ENCODE data around the gene RAP2B.

The RAP2B gene

GRCh38 chr3:153195349-153195879, 33.4 kb downstream of the RAP2B start:
- no peak for DNase-seq

- peak in 1 of 2 donors; percentile 61 for DNase-seq
Measured at GRCh38 chr3:153209596-153209995, 47.6 kb downstream of the RAP2B start.

DNA sequence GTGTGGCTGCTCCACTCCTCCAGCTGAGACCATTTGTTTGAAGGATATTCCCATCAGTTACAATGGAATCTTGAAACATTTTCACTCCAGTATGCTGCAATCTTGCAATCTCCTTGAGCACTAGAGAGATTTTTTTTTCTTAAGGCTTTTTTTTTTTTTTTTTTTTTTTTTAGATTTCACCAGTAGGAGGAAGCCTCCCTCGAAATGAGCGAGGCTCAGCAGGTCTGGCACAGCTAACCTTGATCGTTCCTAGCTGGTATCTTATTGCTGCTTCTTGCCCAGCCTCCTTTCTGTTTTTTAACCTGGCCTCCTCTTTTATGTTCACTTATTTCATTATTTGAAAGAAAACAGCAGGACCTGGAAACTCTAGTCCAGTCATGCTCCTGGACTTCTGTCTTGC, 48.1 kb downstream of the RAP2B start:
- peak; percentile 31 to 37 for DNase-seq

- peak in 1 of 2 donors; percentile 9 for DNase-seq
Measured at GRCh38 chr3:153210660-153211059, 48.6 kb downstream of the RAP2B start.

DNA sequence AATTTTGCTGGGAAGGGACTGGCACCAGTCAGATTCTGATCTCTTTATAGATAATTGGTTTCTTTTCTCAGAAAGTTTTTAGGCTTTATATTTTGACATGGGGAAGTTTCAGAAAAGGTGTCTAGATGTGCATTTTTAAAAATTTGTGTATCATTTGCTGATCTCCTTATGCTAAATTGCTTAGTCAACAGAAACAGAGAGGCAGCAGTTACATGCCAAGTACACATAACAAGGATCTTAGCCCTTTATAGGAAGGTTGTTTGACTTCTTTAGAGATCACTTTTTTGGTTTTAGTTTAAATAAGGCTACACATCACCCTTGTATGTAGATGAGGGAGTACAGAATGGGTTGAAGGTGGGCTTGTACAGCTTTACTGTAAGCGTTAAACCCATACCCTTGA, 53.5 kb downstream of the RAP2B start:
- no peak for DNase-seq

DNA sequence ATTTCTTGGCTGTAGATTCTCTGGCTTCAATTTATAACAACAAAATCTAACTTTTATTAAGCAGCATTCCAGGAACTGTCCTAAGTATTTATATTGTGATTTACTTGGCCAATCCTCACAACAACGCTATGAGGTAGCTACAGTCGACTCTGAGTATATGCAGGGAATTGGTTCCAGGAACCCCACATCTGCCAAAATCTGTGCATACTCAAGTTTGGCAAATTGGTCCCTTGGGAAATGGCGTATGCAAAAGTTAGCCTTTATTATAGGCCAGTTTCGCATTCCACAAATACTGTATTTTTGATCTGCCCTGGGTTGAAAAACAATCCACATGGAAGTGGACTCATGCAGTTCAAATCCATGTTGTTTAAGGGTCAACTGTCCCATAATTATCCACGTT, 53.9 kb downstream of the RAP2B start:
- no peak for DNase-seq

DNA sequence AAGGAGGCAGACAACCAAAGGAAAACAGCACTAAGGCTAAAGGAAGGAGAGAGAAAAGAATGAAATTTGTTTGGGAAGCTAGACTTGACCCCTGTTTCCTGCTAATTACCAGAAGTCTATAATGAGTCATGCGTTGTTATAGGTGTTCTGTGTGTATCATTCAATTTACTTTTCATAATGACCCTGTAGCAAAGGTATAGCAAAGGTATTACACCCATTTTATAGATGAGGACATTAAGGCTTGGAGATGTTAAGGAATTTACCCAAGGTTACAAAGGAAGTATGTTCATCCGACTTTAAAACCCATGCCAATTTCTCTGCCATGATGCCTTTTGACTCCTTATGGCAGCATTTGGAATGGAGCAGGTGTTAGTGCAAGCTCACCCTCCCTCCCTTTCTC, 54.9 kb downstream of the RAP2B start:
- no peak for DNase-seq

GRCh38 chr3:153219146-153219545, 57.1 kb downstream of the RAP2B start:
- DNase-seq, result no peak
